ENCODE measurements around the gene IGFBP6.

Gene IGFBP6

GRCh38 chr12:53059434-53060063 is 37.9 kb upstream of the IGFBP6 start:
- no peak for DNase-seq

GRCh38 chr12:53060064-53060720 is 37.3 kb upstream of the IGFBP6 start:
- DNase-seq = no peak

DNA sequence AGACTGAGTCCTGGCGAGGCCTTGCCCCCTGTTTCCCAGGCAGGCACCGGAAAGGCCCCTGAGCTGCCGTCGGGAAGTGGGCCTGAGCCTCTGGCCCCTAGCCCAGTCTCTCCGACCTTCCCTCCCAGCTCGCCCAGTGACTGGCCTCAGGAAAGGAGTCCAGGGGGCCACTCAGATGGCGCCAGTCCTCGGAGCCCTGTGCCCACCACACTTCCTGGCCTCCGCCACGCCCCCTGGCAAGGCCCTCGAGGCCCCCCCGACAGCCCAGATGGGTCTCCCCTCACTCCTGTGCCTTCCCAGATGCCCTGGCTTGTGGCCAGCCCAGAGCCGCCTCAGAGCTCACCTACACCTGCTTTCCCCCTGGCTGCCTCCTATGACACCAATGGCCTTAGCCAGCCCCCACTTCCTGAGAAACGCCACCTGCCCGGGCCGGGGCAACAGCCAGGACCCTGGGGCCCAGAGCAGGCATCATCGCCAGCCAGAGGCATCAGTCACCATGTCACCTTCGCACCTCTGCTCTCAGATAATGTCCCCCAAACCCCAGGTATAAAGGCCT is 36.7 kb upstream of the IGFBP6 start:
- DNase-seq = no peak

DNA sequence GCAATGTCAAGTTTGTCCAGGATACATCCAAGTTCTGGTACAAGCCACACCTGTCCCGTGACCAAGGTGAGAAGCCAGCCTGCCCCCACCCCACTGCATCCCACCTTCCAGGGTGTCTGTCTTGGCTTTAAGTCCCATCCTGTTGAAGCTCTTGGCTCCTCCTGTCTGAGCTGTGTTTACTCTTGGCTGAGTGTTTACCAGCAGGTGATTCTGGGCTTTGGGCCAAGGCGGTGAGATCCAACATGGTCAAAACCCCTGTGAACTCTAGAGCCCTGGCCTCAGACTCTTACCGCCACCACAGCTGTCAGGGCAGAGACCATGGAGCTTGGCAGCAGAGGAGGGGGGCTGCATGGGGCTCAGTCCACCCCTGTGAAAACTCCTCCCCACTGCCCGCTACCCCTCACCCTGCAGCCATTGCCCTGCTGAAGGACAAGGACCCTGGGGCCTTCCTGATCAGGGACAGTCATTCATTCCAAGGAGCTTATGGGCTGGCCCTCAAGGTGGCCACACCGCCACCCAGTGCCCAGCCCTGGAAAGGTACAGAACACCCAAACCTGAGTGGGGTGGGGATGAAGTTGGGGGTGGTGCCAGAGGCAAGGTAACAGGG is 36.0 kb upstream of the IGFBP6 start:
- no peak for DNase-seq

- DNase-seq = no peak
Observed at GRCh38 chr12:53062011-53062961, 35.2 kb upstream of the IGFBP6 start.

GRCh38 chr12:53062977-53063707 is 34.3 kb upstream of the IGFBP6 start:
- no peak for DNase-seq

DNA sequence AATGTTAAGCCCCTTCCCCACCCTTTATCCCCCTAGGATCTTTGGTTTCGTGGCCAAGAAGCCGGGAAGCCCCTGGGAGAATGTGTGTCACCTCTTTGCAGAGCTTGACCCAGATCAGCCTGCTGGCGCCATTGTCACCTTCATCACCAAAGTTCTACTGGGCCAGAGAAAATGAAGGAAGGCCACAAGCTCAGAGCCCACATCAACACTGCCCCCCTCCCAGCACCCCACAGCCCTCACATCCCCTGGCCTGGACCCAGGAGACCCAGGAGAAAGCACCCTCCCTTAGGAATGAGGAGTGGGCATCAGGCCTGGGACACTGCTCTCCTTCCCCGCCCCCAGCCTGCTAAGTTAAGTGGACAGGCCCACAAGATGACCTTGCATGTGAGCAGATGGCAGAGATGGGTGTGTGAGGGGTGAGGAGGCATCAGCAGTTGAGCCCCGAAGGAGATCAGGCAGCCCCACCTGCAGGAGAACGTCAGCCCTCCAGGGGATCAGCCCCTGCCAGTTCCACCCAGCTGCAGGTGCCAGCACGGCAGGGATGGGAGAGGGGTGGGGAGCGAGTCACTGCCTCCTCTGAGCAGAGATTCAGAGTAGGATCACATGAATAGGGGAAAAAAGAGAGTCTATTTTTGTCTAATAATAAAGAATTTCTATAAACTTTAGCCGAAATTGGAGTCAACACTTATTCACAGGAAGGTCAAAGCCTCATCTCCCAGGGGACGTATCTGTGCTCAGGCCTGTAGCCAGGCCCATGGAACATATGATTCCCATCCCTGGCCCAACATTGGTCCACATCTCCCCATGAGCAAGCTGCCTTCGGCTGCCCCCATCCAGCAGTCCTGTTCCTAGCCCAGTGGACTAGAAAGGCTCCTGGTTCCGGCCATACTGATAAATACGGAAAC is 33.5 kb upstream of the IGFBP6 start:
- DNase-seq = no peak

DNA sequence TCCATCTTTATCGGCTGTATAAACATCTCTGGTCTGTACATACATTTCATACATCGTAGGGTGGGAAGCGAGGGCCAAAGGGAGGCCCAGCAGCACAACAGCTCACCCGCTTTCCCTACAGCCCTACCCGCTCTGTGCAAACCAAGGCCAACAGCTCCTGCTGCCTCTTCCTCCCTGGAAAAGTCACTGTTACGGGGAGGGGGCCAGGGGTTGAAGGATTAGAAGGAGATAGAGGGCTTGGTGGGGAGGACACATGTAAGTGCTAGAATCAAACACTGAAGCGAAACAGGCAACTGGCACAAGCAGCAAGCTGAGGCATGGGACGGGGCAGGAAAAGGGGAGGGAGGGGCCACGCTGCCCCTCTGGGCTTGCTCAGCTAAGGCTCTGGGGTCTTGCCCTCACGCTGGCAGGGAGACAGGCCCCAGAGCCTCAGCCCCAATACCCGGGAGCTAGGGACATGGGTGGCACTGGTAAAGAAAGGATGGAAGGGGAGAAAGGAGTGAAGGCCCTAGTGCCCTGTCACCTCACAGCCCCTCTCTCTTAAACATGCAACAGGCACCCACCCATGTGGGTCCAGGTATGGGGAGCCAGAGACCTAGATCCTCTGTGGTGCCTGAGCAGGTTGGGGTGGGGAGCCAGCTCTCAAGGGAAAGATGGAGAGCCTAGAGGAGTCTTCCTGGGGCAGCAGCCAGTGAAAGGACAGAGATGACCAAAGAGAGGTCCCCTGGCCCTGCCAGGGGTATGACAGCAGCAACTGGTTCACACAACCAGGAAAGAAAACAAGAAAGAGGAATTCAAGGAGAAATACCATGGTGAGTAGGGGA is 32.6 kb upstream of the IGFBP6 start:
- no peak for DNase-seq

- DNase-seq = no peak
Observed at GRCh38 chr12:53065470-53065869, 32.0 kb upstream of the IGFBP6 start.

DNA sequence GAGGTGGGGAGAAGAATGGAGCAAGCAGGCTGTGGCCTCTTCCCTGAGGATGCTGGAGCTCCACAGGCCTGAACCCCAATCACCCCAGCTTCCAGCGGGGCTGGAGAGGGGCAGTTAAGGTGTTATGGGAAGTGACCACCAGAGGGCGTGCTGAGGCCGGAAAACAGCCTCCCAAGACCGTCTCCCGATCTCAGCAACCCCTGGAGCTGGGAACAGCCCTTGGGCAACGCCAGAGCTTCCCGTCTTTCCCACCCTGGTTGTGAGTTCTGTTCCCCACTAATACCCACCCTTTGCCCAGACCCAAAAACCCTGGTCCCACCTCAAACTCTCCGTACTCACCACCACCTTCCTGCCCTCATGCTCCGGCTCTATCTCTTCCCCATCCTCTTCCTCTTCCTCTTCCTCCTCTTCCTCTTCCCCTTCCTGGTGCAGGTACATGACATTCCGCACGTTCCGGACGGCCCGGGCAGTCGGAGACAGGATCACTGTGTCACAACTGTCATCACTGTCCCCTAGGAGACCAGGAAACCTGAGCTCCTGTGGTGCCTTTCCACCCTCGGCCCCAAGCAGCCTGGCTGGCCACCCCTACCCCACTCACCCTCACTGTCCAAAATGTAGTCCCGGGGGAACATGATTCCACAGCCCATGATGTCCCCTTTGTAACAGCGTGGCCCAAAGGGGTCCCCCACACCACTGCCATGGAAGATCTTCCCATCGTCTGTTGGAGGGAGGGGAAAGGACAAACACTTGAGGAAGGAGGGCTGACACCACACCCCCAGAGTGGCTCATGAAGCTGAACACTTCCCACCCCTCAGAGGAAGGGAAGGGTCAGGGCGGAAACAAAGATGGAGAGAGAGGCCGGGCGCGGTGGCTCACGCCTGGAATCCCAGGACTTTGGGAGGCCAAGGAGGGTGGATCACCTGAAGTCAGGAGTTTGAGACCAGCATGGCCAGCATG is 31.2 kb upstream of the IGFBP6 start:
- peak; percentile 75 for DNase-seq

DNA sequence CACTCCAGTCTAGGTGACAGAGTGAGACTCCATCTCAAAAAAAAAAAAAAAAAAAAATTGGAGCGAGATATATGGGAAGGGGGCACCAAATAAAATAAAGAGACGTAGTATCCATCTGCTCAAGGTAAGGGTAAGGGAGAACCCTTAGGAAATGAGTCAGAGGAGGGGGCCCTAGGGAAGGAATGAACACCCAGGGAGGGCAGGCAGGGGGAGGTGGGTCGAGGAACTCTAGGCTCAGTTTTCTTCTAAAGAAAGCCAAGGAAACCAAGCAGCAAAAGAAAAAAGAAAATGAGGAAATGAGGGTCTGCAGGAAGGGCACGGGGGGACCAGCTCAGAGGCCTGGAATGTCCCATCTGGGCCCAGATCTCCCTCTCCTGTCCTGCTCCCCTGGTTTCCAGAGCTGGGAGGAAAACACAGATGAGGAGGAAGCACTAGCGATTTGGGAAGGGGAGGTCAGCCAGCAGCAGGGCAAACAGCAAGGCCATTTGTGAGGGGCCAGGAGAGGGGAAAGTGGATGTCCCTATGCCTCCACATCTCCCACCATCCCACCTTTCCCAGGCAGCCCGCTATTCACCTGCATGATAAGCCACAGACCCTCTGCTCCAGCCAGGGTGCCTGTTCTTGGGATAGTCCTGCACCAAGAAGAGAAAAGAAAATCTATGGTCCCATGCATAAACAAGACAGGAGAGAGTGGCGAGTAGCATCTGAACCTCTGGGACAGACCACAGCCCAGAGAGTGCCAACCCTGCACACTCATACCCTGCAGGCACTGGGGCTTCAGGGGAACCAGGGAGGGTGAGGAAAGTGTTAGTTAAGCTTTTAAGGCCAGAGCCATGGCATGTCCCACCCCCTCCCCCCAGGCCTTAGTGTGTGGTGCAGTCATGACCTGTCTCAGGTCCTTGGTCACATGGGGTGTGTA is 30.1 kb upstream of the IGFBP6 start:
- no peak for DNase-seq

DNA sequence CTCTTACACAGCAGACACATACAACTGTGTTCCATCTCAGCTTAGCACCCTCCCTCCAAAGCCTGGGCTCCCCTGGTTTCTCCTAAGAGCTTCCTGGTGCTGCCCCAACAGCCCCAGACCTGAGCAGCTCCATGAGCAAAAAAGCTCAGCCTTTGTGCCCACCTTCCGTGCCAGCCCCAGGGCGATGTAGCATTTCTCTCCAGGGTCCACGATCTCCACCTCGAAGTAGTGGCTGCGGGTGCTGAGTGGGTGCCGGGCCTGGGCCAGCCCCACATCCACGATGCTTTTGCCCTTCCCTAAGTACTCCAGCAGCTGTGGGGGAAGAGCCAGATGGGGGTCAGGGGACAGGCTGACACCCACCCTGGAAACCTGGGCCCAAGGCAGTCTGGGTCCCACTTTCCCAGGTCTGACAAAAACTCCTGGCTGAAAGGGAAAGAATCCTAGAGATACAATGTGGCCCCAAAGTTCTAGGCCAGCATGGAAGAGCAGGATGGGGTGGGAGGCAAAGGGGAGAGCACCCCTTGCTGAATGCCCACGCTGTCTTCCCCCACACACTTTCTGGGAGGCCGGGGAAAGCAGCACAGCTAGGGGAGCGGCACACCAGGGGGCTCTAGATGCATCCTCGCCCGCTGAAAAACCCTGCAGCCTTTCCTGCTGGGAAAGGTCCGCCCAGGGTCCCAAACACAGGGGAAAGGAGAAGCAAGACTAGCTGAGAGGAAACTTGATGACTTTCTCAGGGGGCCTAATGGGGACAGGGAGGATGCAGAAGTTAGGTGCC is 29.3 kb upstream of the IGFBP6 start:
- DNase-seq = no peak

DNA sequence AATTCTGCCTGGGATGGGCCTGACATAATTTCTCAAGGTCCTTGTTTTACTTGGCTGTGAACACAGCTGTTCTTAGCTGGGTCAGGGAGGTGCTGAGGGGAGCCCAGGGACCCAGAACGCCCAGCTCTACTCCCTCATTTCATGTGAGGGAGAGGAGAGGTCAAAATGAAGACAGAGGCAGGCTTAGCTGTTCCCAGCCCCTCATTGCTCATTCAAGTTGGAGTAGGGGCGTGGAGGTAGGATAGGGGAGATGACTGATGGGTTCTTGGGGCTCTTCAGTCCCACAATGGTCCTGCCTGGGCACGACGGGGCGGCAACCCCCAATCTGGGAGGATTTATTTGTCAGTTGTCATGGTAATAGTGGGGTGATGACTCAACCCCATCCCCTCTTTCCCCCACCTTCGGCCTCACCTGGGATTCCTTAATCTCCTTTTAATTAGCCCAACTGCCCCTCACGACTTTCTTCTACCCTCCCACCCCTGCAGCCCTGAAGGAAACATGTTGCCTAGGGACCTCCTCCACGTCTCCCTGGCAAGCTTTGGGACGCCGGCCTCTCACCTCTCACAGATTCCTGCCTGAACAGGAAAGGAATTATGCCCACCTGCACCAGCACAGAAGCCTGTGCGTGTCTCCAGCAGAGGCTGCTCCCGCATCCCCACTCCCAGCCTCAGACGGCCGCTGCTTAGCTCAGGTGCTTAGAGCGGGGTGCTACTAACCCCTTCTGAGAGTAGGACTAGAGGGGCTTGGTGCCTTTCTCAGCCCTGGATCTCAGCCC is 28.5 kb upstream of the IGFBP6 start:
- no peak for DNase-seq

DNA sequence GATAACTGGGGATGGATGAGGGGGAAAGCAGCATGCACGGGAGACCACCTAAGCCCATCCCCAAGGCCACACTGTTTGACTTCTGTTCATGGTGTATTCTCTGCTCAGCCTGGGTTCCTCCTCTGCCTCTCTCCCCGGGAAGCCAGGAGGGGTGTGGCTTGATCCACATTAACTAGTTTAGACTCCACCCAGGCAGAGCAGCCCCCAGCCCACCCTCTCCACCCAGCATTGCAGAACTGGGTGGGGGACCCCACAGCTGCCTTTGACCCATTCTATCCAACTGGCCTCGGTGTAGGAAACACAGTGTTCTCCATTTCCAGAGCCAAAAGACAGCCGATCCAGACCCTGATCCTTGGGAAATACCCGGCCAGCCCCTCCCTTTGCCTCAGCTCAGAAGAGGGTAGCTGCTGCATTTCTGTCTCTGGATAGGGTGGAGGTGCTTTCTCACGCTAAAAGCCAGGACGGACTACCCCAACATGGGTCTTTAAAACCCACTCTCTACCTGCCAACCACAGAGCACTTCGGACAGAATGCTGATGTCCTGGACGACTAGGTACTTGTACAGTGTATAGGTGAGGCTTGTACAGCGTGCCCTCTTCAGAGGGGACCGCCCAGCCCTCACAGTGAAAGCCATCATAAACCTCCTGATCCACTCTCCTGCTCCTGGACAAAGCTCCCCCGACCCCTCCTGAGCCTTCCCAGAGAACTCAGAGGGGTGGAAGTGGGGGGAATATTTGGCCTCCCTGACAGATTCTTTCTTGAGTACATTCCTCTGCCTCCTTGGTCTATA is 27.7 kb upstream of the IGFBP6 start:
- no peak for DNase-seq

DNA sequence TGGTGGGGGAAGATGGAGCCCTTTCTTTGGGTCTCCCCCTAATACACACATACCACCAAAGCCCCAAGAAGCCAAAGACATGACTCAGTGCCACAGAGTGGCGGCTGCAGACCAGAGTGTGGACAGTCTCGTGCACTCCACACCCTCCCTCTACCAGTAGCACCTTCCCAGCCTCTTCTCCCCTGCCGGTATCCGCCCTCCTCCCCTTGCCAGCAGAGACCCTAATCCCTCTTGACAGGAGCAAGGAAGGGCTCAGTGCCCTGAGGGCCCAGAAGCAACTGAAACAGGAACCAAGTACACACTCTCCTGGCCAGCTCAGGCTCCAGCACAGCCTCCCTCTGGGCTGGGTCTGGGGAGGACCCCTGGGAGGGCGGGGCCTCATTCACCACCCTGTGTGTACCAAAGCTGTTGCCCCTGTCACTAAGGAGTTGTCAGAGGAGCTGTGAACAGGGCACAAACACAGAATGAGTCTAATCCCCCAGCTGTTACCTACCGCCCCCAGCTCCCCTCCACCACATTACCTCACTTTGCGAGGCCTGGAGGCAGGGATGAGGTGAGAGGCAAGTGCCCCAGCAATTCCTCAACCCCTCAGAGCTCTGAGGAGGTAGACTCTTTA is 26.5 kb upstream of the IGFBP6 start:
- DNase-seq = no peak

Measured in stimulated activated CD4-positive, alpha-beta T cell treated with anti-CD3 and anti-CD28 coated beads, Interleukin-4, amount 100 ng/mL, for 24 hours (primary cell).